HG02571 (cell line): ENCODE data around the gene TERF2IP.

Experiments used
- ATAC-seq: cut with Tn5 transposase; IDR thresholded peaks from one replicate; pipeline ENCODE4 v1.9.1; 2021; ENCODE audit warnings: mild to moderate bottlenecking, moderate library complexity; ENCODE audit not compliant: unreplicated experiment

TERF2IP gene, protein sequence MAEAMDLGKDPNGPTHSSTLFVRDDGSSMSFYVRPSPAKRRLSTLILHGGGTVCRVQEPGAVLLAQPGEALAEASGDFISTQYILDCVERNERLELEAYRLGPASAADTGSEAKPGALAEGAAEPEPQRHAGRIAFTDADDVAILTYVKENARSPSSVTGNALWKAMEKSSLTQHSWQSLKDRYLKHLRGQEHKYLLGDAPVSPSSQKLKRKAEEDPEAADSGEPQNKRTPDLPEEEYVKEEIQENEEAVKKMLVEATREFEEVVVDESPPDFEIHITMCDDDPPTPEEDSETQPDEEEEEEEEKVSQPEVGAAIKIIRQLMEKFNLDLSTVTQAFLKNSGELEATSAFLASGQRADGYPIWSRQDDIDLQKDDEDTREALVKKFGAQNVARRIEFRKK

DNA sequence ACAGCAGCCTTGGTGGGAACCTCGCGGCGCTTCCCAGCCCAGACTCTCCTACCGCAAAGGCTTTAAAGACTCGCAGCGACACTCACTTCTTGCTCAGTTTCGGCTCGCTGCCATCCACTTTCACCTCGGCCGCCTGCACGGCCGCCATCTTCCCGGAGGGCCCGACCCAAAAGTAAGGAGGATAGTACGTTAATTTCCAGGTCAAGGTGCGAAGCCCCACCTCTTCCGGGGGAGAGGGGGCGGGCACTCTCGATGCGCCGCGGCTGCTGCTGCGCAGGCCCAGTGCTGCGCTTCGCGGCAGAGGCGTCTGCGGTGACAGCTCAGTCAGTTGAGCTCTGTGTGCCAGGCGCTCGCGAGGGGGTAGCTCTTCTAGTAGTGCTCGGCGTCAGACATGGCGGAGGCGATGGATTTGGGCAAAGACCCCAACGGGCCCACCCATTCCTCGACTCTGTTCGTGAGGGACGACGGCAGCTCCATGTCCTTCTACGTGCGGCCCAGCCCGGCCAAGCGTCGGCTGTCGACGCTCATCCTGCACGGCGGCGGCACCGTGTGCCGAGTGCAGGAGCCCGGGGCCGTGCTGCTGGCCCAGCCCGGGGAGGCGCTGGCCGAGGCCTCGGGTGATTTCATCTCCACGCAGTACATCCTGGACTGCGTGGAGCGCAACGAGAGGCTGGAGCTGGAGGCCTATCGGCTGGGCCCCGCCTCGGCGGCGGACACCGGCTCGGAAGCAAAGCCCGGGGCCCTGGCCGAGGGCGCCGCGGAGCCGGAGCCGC is at the start of gene TERF2IP, which contains the start of gene KARS1:
TERF2IP (plus strand) TSS at position 282 of the 773 bp plus-strand sequence; CDS start at position 392, 110 bp downstream.
KARS1 (minus strand) TSS at position 174 of the 773 bp plus-strand sequence; CDS start at position 148, 26 bp downstream.
- ATAC-seq, result peak; percentile 82

DNA sequence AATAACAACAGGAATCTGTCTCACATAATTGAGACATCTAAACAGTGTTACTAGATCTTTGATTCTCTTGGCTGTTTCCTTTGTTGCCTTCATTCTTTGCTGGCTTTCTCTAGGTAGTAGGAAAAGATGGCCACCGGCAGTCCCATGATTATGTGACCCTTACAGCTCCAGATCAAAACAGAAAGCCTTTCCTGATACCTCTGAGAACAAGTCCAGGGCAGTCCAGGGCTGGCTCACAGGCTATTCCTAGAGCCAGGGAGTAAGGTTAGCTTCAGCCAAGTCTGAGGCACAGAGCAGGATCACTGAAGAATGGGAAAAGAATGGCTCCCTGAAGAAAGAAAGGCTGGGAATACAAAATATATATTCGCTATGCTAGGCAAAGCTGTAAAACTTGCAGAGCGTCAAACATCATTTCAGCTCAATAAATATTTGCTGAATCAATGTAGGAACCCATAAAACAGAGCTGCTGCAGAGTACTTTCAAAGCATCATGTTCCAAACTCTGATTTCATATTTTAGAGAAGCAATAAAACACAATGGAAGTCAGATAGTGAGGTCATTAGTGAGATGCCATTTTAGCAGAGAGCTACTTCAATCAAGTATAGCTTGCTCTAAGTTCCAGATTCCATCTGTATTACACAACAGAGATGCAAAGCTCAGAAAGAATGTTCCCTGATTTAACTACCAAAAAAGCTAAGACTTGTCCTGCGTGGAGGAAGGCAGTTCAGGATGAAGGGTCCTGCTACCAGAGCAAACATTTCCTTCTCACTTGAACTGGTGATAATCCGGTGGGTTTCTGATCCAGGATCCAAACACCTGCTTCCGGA is 47.9 kb upstream of the TERF2IP start:
- ATAC-seq, result no peak

DNA sequence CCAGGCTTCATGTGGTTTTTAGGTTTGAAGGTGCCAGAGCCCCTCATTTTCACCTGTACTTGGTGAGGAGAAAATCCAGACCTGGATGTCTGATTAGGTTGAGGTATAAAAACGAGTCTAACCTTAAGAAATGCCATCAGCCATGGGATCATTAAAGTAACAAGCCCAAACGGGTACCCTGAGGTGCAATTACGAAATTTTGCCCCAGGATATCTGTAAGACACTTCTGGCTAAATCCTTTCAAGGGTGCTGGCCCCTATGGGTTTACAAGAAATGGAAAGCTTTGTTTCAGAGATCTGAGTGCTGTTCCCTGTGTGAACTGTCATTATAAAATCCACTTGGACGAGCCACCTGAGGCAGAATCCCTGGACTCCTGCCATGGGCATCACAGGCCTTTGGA is 44.3 kb upstream of the TERF2IP start:
- no peak for ATAC-seq

DNA sequence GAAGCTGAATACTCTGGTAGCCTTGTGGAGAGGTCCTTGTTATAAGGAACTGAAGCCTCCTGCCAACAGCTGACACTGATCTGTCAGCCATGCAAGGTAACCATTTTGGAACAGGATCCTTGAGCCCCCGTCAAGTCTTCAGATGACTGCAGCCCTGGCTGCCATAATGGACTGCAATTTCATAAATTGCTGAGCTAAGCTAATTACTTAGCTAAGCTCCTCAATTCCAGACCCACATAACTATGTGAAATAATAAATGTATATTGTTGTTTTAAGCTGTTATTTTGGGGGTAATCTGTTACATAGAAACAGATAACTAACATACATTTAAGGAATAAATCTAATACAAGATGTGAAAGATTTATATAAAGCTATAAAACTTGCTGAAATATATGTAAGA is 41.1 kb upstream of the TERF2IP start:
- no peak for ATAC-seq

DNA sequence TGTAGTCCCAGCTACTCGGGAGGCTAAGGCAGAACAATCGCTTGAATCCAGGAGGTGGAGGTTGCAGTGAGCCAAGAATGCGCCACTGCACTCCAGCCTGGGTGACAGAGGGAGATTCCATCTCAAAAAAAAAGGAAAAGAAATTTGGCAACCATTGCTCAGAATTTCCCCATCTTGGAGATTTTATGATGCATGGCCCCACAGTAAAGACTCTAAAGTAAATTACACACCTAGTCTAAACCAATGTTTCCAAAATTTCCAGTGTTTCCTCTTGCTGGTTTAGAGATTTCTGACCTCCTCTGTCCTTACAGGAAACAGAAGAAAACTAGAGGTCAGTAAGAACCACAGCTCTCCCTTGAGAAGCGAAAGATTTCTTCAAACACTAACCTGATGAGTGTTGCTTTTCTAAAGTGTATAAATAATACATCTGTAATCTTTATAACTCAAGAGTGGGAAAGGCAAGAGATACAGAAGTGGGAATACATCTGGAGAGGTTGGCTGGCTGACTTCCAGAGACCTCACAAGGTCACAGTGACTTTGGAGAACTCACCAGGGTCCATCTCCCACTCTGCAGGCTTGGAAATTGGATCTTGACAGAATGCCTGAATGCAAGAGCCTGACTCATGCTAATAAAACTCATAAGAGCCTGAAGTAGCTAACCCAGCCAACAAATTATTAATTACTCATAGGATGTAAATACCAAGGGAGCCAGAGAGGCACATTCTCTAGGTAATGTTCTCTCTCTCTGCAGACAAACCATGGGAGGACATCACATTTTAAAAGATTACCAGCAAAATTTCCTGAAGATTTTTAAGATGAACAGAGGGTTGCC is 33.3 kb upstream of the TERF2IP start:
- ATAC-seq, result no peak

DNA sequence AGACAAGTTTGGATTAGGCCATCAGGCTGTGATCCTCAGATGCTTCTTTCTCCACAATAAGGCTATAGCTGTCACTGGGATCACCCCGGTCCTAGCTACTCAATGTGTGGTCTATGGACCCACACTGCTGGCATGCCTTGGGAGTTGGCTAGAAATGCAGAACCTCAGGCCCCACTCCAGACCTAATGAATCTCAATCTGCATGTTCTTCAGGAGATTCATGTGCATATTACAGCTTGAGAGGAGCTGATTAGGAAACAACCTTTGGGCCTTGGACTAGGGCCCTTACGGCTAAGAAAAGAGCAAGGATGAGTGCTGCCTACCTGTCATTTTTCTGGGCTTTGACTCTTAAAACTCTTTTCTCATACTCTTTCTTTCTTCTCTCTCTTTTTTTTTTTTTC is 32.0 kb upstream of the TERF2IP start:
- ATAC-seq, result no peak

DNA sequence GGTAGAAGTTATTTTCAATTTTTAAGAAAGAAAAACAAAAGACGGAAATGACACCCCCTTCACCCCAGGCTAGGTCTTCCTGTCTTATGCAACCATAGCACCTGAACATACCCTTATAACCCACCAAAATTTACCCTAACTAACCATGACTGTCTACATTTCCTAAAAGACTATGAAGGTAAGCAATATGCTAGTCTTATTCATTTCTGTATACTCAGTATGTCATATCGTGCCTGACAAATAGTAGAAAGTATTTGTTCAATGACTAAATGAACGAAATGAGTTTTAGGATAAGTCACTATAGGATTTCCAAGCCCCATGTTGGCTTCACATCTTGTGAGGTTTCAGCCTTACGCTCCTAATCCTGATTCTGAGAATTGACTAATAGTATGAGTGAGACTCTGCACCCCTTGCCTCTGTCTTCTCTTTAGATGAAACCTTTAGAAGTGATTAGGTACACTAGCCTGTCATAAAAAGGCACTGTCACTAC is 31.0 kb upstream of the TERF2IP start:
- peak; percentile 52 for ATAC-seq

DNA sequence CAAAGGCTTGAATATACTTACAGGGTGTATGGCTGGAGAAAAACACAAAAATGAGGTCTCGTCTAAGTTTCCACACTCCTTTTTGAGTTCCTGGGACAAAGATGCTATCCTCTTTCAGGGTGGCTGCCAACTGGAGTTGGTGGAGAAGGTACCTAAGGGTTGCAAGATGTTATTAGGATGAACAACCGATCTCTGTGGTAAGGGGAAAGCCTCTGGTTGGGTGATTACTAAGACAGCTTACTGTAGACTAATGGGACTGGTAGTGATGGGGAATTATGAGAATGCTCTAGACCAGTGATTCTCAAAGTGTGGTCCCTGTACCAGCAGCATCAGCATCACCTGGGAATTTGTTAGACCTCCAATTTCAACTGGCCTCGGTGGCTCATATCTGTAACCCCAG is 30.5 kb upstream of the TERF2IP start:
- ATAC-seq, result peak; percentile 7

DNA sequence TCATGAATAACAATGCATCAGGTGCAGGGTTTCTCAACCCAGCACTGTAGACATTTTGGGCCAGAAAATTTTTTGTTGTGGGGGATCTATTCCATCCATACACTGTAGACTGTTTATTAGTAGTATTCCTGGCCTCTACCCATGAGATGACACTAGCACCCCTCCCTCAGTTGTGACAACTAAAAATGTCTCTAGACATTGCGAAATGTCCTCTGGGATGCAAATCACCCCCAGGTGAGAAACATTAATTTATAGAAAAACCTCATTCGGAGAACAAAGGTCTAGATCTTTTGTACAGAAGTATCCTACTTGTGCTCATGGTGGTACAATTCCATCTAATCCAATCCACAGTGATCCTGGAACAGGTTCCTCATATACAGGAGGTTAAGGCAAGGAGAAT is 28.8 kb upstream of the TERF2IP start:
- no peak for ATAC-seq

DNA sequence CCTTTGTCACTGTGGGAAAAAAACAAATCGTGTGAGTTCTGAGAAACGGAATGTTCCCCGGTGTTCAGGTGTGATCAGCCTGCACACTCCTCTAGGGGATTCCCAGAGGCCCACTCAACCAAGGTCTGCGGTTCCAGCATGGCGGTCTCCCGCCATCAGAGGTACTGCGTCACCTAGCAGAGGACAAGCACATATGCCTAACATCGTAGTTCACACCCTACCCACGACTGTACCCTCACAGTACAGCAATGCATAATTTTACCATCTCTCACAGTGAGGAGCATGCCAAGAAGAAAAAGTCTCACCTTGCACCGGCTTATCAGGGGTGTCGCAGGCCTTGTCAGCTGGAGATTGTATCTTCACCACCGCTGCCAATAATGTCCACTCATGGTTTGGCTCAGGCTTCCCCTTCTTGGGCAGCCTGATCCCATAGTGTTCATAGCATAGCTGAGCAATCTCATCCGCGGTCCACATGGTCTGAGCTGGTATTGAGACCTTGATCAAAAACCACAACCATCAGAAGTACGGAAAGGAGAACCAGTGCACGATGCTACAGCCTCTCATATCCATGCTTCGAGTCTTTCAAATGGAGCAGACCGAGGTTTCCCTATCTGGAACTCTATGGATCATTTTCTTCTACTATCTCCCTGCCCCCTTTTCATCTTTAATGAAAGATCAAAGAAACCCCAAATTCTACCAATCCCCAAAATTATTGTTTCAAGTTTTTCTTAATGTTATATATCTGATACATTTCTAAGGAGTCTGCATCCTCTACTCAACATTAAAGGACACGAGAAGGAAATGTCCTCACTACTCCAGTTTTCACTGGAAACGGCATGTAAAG is 27.0 kb upstream of the TERF2IP start:
- no peak for ATAC-seq

DNA sequence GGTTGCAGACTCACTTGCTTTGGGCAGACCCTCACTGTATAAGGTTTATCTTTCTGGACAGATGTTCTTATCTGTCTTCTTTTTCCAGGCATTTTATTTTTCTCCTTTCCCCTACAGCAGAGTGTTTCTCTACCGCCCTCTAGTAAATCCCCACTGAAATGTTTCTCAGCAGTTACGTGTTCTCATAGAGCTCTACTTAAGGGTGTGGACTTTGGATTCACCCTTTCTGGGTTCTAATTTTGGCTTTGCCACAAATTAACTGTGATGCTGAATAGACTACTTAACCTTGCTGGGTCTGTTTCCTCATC is 26.4 kb upstream of the TERF2IP start:
- ATAC-seq, result no peak

DNA sequence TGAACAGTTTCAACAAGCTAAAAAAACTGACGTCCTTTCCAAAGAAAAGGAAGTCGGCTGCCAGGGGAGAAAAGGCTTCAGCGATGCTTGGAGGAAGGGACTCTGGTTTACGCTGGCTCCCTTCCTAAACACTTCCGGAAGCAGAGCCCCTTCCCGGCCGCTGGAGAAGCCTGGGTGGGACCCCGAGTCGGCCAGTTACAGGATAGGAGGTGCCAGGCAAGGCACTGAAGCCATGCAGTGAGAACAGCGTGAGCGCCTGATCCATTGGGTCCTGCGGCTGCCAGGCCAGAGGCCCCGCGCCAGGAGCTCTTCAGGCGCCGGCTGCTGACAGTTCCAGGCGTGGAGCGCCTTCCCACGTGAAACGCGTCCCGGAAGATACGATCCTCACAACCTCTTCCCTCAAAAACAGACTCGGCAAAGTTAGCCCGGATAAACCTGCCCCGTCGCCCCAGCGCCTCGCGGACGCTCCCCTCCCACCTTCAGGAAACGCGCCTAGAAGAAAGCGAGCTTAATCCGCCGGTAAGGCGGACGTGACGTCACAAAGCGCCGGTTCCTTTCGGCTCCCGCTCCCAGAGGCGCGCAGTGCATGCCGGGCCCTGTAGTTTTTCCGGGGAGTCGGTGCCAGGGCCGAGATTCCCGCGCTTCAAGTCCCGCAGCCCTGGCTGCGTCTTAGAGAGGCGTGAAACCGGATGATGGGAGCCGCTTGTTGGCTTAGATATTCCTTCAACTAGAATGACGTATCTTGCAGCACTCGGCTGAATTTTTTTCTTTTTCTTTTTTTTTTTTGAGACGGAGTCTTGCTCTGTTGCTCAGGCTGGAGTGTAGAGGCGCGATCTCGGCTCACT is 24.6 kb upstream of the TERF2IP start, which contains the start of gene ADAT1:
ADAT1 (minus strand) TSS at position 521 of the 845 bp plus-strand sequence. CDS start 2,482 bp downstream, outside the sequence.
- ATAC-seq, result peak; percentile 94

DNA sequence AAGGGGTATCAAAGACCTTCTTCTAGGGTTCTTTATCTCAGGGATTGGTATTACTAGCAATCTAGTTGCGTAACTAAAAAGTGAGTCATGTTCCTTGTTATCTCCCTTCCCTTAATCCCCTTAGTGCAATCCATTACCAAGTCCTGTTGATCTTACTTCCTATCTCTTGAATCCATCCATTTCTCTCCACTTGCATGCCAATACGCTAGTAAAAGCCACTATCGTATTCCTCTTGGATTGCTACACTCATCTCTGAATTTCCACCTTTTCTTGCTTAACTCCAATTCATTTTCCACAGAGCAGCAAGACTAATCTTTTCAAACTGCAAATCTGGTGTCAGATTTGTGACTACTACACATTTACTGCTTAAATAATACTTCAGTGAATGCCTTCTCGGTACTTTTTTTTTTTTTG is 22.6 kb upstream of the TERF2IP start:
- no peak for ATAC-seq

DNA sequence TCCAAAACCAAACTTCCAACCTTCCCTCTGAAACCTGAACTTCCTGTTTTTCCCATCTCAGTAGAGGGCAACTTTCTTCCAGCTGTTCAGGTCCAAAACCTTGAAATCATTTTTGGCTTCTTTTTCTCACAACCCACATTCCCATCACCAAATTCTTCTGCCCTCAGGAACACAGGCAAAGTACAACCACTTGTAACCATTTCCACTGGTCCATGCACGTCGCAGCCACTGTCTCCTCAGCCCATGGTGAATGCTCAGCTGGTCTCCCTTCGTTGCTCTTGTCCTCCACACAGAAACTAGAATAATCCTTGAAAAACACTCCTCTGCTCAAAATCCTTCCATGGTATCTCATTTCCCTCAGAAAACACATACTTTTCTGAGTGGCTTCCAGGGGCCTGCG is 20.8 kb upstream of the TERF2IP start:
- no peak for ATAC-seq

DNA sequence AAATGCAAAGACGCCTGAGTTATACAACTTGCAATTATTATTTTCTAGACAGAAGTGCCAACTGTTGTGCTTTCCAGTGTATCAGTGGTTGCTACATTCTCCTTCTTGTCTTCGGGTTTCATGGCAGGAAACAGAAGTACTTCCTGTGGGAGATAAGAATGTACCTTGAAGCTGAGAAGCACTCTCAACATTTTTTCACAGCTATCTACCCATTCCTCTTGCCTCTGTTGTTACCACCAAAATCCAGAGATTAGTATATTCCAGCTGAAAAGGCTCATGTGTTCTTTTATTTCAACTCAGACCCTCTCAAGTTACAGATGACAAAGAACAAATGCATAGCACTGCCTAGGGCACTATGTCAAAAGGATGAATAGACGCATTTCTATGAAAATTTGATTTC is 19.7 kb upstream of the TERF2IP start:
- no peak for ATAC-seq

DNA sequence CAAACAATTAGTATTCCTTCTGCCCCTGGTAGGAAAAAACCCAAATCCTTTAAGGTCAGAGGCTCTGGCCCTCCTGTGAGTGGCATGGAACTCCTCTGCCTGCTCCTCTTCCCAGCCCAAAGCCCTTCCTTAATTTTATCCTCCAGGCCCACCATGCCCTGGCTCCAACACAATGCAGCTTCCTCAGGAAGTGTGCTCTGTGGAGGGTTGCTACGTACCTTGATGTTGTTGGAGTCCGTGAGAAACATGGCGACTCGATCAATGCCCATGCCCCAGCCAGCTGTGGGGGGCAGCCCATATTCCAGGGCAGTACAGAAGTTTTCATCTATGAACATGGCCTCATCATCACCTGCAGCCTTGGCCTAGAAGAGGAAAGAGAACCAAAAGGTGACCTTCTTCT is 19.2 kb upstream of the TERF2IP start:
- no peak for ATAC-seq

DNA sequence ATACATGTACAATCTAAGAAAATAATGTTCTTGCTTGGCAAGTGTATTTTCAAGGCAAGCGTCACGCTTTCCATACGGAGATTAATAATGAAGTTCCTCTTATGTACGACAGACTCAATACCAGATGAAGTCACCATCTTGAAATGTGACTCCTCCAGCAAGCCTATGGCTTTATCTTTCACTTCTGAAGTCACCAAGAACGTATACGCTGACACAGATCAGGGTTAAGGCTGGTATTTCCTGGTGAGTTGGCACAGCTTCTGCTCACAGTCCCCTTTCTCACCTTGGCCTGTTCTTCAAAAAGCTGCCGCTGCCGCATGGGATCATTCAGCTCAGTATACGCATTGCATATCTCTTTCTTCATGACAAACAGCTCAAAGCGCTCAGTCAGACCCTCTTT is 18.4 kb upstream of the TERF2IP start:
- ATAC-seq, result no peak

DNA sequence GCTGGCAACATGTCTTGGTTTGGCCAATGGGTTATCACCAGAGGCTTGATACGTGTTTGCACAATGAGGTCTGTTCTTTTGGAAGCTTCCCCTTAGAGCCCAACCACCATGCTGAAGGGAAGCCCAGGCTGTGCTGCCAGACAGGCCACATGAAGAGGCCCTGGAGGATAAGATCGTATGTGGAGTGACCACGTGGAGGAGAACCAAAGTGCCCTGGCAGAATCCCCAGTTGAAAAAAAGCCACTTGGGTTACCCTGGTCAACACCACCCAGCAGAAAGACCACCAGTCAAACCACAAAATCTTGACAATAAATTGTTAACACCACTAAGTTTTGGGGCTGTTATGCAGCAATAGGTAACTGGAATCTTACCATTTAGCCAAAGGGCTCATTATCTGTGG is 17.5 kb upstream of the TERF2IP start:
- ATAC-seq, result no peak
